HG03575 (cell line): ENCODE results near the gene SPOCK3.
"Not testable (repeated sequence)": the region's sequence is repeated elsewhere in the genome, so short reads cannot be mapped to it uniquely, and the experiment has no call there.

Experiments
- ATAC-seq: cut with Tn5 transposase; IDR thresholded peaks from one replicate; pipeline ENCODE4 v1.9.1; 2021; ENCODE audit not compliant: unreplicated experiment, insufficient number of reproducible peaks, low FRiP score; ENCODE audit errors: extremely low read depth

Gene SPOCK3

DNA sequence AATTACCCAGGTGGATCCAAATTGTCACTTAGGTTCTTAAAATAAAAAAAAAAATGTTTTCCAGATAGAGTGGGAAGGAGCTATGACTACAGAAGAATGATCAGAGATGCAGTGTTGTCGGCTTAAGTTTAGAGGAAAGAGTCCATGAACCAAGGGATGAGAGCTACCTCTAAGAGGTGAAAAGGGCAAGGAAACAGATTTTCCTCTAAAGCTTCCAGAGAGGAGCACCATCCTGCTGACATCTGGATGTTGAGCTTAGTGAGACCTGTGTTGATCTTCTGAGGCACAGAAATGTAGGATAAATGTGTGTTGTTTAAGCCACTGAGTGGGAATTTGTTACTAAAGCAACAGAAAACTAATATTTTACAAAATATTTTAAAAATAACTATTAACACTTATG, 498.7 kb downstream of the SPOCK3 start:
- no peak for ATAC-seq

GRCh38 chr4:166734797-166735196, 499.5 kb downstream of the SPOCK3 start:
- ATAC-seq = no peak

- ATAC-seq = no peak
These were observed 500.6 kb downstream of the SPOCK3 start for GRCh38 chr4:166733686-166734085.

DNA sequence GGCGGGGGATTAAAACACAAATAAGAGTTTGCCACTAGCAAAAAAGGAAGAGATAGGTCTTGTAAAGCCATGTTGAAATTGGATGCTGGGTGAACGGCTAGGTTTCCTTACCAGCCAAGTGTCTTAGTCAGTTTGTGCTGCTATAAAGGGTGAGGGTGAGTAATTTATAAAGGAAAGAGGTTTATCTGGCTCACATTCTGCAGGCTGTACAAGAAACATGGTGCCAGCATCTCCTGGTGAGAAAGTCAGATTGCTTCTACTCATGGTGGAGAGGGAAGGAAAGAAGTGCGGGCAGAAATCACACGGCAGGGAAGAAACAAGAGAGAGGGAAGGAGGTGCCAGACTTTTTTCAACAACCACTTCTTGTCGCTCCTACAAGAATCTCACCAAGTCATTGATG, 507.5 kb downstream of the SPOCK3 start:
- no peak for ATAC-seq

DNA sequence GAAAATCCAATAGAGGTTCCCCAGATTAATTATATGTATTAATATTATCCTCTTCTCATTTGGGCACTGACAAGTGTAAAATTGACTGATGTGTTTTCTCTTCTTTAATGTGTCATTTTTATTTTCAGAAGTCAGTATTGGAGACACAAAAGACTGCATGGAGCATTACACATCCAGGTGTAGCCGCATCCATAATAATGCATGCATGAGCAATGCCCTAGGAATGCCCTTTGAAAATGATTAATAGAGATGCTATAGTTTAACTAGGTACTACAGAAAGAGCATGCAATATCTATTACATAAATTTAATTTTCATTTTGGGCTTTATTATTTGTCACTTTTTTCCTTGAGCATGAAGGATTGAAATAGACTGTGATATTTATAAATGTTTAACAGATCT, 509.9 kb downstream of the SPOCK3 start:
- ATAC-seq = no peak

DNA sequence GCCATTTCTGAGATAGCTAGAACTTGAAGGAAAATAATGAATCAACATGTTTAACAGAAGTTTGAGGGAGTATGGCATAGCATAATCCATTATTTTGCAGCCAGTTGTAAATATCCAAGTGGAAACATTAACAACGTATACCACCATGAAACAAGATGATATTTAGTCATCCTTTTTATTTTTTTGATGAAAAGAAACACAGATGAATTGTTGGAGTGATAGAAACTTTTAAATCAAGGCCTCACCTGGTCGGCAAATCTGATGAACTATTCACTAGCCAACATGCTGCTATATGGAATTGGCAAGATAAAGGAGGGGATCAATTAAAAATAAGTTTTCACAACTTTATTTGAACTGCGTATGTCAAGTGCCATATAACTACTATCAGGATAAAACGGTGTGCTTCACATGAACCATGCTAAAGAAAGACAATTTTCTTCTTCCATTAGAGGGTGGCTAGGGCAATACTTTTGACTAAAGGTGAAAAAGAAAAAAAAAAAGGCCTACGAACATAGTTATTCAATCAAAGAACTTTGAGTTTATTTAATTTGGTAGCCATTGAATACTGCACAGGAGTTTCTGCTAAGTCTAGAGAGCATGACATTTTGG, 510.7 kb downstream of the SPOCK3 start:
- ATAC-seq = no peak

DNA sequence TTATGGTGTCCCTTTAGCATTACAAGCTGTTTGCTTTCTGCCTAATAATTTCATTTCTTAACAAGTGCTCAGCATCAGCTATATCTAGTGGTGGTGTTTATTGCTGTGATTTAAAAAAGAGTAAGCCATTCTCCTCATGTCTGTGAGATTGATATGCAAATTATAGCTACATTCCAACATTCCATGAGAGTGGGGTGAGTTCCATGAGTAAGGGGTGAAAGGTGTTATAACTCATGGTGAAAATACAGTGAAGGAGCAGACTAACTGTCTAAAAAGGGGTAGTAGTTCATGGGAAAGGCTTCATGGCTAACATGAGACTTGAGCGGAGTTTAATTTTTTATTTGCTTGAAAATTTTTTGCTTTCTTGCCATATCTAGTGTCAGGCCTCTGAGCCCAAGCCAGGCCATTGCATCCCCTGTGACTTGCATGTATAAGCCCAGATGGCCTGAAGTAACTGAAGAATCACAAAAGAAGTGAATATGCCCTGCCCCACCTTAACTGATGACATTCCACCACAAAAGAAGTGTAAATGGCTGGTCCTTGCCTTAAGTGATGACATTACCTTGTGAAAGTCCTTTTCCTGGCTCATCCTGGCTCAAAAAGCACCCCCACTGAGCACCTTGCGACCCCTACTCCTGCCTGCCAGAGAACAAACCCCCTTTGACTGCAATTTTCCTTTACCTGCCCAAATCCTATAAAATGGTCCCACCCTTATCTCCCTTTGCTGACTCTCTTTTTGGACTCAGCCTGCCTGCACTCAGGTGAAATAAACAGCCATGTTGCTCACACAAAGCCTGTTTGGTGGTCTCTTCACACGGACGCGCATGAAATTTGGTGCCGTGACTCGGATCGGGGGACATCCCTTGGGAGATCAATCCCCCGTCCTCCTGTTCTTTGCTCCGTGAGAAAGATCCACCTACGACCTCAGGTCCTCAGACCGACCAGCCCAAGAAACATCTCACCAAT, 518.3 kb downstream of the SPOCK3 start:
- not testable (repeated sequence) for ATAC-seq

DNA sequence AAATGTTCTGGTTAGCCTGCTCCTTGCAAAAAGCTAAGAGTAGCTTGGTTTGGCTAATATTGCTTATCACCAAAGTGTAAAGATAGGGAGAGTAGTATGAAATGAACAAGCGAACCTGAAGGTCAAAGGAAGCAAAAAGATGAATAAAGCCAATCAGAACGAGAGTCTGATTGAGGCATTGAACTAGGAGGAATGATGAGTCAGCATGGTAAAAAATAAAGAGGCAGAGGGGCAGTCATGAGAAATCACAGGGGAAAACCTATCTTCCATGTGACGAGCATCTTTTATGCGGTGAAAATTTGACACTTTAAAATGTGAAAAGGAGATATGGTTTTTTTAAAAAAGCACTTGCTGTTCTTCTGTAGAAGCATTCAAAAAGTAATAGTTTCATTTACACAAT, 533.7 kb downstream of the SPOCK3 start:
- ATAC-seq = no peak

GRCh38 chr4:166688835-166689234, 545.5 kb downstream of the SPOCK3 start:
- ATAC-seq = no peak

- ATAC-seq = no peak
These were observed 546.5 kb downstream of the SPOCK3 start for GRCh38 chr4:166687828-166688227.
